ENCODE measurements around the gene PTGDS. TPM values are rescaled to one million over a fixed set of nuclear protein-coding genes. Genes with fewer than 3 reads are reported as not detected.

Gene PTGDS
- total RNA-seq, 2 donors from 2014 or later: not detected

DNA sequence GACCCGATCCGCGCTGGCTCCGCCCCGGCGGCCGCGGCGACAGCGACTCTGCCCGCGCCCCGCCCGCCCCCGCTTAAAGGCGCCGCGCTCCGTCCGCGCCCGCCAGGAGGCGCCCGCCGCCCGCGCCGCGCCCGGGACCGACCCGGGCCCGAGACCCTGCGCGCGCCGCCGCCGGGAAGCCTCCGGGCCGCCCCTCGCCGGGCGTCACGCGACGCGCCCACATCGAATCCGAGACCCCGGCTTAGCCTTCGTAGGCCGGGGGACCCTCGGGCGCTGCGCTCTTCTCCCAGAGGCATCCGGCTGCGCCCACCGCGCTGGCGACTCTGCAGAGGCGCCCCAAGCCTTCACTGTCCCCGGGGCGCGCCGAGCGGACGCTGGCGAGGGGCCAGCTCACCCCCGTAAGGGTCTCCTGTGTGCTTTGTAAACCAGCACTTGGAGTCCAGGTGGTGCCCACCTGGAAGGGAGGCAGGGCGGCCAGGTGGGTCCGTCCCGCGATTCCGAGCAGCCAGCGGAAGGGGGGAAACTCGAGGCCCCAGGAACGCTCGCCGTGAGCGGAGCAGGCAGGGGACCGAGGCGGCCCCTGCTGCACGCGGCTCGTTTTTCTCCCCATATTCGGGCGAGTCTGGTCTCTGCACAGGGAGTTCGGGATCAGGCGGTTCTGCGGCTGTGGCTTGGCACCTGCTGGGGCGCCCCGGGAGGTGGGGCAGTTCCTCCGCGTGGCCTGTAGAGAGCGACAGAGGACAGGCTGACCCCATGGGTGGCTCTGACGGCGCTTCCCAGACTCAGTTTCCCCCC is 51.2 kb downstream of the PTGDS start:
- Mint-ChIP-seq H3K27ac (no peak overlapping the region), H3K36me3 (no peaks in the 10 kb centered on the region), H3K9me3 (no peaks in the 10 kb centered on the region)
- DNase-seq (ENCODE audit: low spot score in 2 of 2) (peak; percentile 74 to 78), ATAC-seq (peak; percentile 49 to 76)

DNA sequence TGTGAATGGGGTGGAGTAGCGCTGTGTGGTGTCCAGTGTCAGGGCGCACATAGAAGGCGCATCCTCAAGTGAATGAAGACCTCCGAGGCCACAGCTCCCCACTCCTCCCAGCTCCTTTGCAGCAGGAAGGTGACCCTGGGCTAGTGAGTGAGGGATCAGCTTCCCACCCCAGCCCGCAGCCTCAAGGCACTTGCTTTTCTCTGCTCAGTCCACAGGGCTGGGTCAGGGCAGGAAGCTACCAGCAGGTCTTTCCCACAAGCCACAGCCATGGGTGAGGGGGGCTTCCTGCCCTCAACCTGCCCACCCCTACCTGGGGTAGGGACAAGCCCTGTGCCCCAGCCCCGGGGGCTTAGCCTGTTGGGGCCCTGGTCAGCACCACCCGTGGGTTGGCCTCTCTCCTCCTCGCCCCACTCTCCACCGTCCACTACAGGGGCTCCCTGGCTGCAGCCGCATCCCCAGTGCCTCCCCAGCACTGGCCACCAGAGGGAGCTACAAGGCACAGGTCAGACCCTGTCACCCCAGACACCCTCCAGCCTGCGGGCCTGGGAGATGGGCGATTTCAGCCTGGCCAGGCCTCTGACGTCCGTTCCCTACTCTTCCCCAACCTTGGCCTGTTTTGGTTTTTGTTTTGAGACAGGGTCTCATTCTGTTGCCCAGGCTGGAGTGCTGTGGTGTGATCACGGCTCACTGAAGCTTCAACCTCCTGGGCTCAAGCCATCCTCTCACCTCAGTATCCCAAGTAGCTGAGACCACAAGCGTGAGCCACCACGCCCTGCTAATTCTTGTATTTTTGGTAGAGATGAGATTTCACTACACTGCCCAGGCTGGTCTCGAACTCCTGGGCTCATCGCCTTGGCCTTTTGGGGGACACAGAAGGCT is 52.0 kb downstream of the PTGDS start:
- H3K27ac Mint-ChIP-seq: peak overlapping the region in 1 of 2 donors; percentile 40
- peak; percentile 58 to 65 for ATAC-seq

DNA sequence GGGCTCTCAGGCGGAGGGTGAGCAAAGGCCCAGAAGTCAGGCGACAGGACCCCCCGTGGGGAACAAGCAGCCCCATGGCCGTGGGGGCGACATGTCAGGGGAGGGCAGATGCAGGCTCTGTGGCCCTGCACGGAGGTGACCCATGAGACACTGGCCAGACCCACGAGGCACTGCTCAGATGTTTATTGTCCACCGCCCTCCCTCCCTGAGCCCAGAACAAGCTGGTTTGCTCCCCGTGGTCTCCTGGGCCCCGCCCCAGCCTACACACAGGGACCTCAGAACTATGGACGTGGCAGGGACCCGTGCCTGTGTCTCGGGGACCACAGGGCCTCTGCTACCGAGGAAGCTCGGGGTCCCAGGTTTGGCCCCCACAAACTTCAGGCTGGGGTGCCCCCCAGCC is 52.7 kb downstream of the PTGDS start:
- DNase-seq (ENCODE audit: low spot score in 2 of 2) (no peak), ATAC-seq (no peak)
- peak overlapping the region; percentile 22 to 68 for H3K27ac Mint-ChIP-seq
- no peaks in the 10 kb centered on the region for H3K9me3 Mint-ChIP-seq
- no peaks in the 10 kb centered on the region for H3K36me3 Mint-ChIP-seq

More for the DNA sequence above, 52.0 kb downstream of the PTGDS start:
- no peaks in the 10 kb centered on the region for H3K36me3 Mint-ChIP-seq
- no peaks in the 10 kb centered on the region for H3K9me3 Mint-ChIP-seq
- peak; percentile 81 to 91 for DNase-seq (ENCODE audit: low spot score in 2 of 2)

DNA sequence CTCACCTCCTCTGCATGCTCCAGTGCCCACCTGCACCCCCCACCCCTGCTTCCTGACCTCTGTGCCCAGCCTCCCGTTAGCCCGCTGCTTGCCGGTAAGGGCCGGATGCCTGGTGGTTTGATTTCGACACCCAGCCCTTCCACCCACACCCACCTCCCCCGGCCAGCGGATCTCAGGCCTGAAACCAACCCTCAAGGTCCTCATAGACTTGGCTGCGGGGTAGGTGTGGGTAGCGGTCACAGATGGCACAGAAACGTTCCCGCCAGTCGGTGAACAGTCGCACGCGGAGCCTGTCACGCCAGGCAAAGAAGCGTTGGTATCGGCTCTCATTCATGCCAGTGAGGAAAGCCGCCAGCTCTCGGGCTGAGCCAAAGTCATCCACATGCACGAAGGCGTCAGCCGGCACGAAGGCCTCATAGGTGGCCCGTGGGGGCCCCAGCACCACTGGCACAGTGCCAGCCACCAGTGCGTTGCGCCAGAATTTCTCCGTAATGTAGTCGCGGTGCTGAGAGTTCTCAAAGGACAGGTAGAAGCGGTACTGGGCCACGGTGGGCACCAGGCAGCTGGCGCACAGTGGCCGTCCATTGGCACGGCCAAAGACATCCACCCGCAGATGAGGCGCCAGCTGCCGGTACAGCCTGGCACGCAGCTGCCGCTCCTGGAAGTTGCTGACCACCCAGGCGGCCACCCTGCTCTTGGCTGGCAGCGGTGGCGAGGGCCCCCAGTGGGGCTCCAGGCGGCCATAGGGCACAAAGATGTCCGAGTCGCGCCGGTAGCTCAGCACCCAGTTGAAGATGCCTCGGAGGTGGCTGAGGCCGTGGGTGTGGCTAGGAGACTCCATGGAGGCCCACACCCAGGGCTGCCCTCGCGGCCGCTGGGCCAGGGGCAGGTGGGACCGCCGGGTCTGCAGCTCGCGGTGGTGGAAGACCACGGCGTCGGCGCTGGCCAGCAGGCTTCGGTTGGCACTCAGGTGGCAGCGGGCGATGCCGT is 53.5 kb downstream of the PTGDS start:
- ATAC-seq: peak in 1 of 2 donors; percentile 21

More for the DNA sequence above, 53.5 kb downstream of the PTGDS start:
- Mint-ChIP-seq H3K9me3 (no peaks in the 10 kb centered on the region), H3K27ac (peak overlapping the region; percentile 22 to 68), H3K36me3 (no peaks in the 10 kb centered on the region)
- peak in 1 of 2 donors; percentile 83 for DNase-seq (ENCODE audit: low spot score in 2 of 2)

Other genes starting within 250 kb of the PTGDS start
- 1 to 10 TPM in 1 of 2 donors, under 1 TPM in 1; 0.89 to 1.6 TPM for gene LCN10, start 234.6 kb upstream of the PTGDS start, total RNA-seq
- not detected for gene LCN6, start 229.0 kb upstream of the PTGDS start, total RNA-seq
- gene LCN8, start 219.3 kb upstream of the PTGDS start, total RNA-seq: not detected
- gene LCN15, start 213.0 kb upstream of the PTGDS start, total RNA-seq: not detected
- 10 to 100 TPM; 31.1 to 46.8 TPM for gene TMEM141, start 186.2 kb upstream of the PTGDS start, total RNA-seq
- gene CCDC183, start 181.2 kb upstream of the PTGDS start, total RNA-seq: 1 to 10 TPM in 1 of 2 donors, under 1 TPM in 1; 0.18 to 1.3 TPM
- gene RABL6, start 169.6 kb upstream of the PTGDS start, total RNA-seq: 100 to 1,000 TPM in 1 of 2 donors, 10 to 100 TPM in 1; 79.3 to 101 TPM
- gene AJM1, start 135.0 kb upstream of the PTGDS start, total RNA-seq: 1 to 10 TPM; 3.7 to 6.7 TPM
- 100 to 1,000 TPM; 129 to 167 TPM for gene PHPT1, start 128.1 kb upstream of the PTGDS start, total RNA-seq
- 10 to 100 TPM; 17.7 to 21.5 TPM for gene MAMDC4, start 125.2 kb upstream of the PTGDS start, total RNA-seq
- 100 to 1,000 TPM; 272 to 274 TPM for gene EDF1, start 111.2 kb upstream of the PTGDS start, total RNA-seq
- gene TRAF2, start 91.0 kb upstream of the PTGDS start, total RNA-seq: 10 to 100 TPM; 53.7 to 56.5 TPM
- gene FBXW5, start 32.8 kb upstream of the PTGDS start, total RNA-seq: 100 to 1,000 TPM in 1 of 2 donors, 10 to 100 TPM in 1; 66.9 to 107 TPM
- gene C8G, start 32.3 kb upstream of the PTGDS start, total RNA-seq: 1 to 10 TPM; 1.5 to 2.5 TPM
- gene LCN12, start 25.2 kb upstream of the PTGDS start, total RNA-seq: 1 to 10 TPM in 1 of 2 donors, under 1 TPM in 1; 0.64 to 2.0 TPM
- not detected for gene LCNL1, start 5.5 kb downstream of the PTGDS start, total RNA-seq
- 10 to 100 TPM; 36.7 to 64.5 TPM for gene PAXX, start 14.9 kb downstream of the PTGDS start, total RNA-seq
- not detected for gene CLIC3, start 19.1 kb downstream of the PTGDS start, total RNA-seq
- 10 to 100 TPM; 17.8 to 21.9 TPM for gene ABCA2, start 50.7 kb downstream of the PTGDS start, total RNA-seq
- gene FUT7, start 54.6 kb downstream of the PTGDS start, total RNA-seq: 1 to 10 TPM; 1.4 to 1.6 TPM
- 10 to 100 TPM; 29.4 to 34.2 TPM for gene NPDC1, start 68.7 kb downstream of the PTGDS start, total RNA-seq
- gene ENTPD2, start 76.6 kb downstream of the PTGDS start, total RNA-seq: under 1 TPM in 1 of 2 donors, not detected in 1; 0.27 TPM
- 10 to 100 TPM in 1 of 2 donors, 1 to 10 TPM in 1; 3.5 to 13.3 TPM for gene SAPCD2, start 93.1 kb downstream of the PTGDS start, total RNA-seq
- 10 to 100 TPM in 1 of 2 donors, 1 to 10 TPM in 1; 7.5 to 28.2 TPM for gene UAP1L1, start 100.0 kb downstream of the PTGDS start, total RNA-seq
- 10 to 100 TPM; 23.8 to 41.4 TPM for gene MAN1B1, start 109.5 kb downstream of the PTGDS start, total RNA-seq
- 100 to 1,000 TPM; 172 to 236 TPM for gene DPP7, start 137.2 kb downstream of the PTGDS start, total RNA-seq
- under 1 TPM in 1 of 2 donors, not detected in 1; 0.10 TPM for gene GRIN1, start 161.7 kb downstream of the PTGDS start, total RNA-seq
- gene LRRC26, start 192.5 kb downstream of the PTGDS start, total RNA-seq: not detected
- gene TMEM210, start 194.6 kb downstream of the PTGDS start, total RNA-seq: not detected
- gene ANAPC2, start 211.1 kb downstream of the PTGDS start, total RNA-seq: 10 to 100 TPM; 48.1 to 68.3 TPM
- gene SSNA1, start 211.2 kb downstream of the PTGDS start, total RNA-seq: 10 to 100 TPM; 37.1 to 64.0 TPM
- gene TPRN, start 223.2 kb downstream of the PTGDS start, total RNA-seq: 1 to 10 TPM; 5.7 to 7.3 TPM
- gene TMEM203, start 228.1 kb downstream of the PTGDS start, total RNA-seq: 10 to 100 TPM; 15.3 to 27.1 TPM
- 10 to 100 TPM; 31.7 to 48.5 TPM for gene NDOR1, start 228.2 kb downstream of the PTGDS start, total RNA-seq
- 1 to 10 TPM; 3.1 to 9.4 TPM for gene RNF208, start 244.7 kb downstream of the PTGDS start, total RNA-seq
- under 1 TPM; 0.34 to 0.64 TPM for gene CYSRT1, start 247.7 kb downstream of the PTGDS start, total RNA-seq
- gene RNF224, start 250.0 kb downstream of the PTGDS start, total RNA-seq: not detected

All from activated naive CD4-positive, alpha-beta T cell treated with anti-CD3 and anti-CD28 coated beads, Interleukin-2, amount 50 U/mL, for 72 hours (primary cell).